ENCODE measurements around the gene PPP2R1A. TPM values are rescaled to one million over a fixed set of nuclear protein-coding genes. Genes with fewer than 3 reads are reported as not detected.

PPP2R1A gene
- total RNA-seq, 4 donors from 2014 or later, result 198 to 284 (median 234) TPM

- Histone ChIP-seq H3K27me3 (no peaks in the 10 kb centered on the region), H3K9me3 (no peaks in the 10 kb centered on the region), H3K4me1 (no peaks in the 10 kb centered on the region), H3K27ac (no peak overlapping the region), H3K36me3 (peaks cover 0 to 61% (median 0%) of the 10 kb centered on the region in 3 donors), H3K4me3 (no peak overlapping the region)
- no peak for DNase-seq
- TF ChIP-seq POLR2A (IDR thresholded peaks at IDR 0.05) (no peak), CTCF (IDR thresholded peaks at IDR 0.05) (no peak)
Observed at GRCh38 chr19:52227196-52227940, 37.5 kb downstream of the PPP2R1A start.

DNA sequence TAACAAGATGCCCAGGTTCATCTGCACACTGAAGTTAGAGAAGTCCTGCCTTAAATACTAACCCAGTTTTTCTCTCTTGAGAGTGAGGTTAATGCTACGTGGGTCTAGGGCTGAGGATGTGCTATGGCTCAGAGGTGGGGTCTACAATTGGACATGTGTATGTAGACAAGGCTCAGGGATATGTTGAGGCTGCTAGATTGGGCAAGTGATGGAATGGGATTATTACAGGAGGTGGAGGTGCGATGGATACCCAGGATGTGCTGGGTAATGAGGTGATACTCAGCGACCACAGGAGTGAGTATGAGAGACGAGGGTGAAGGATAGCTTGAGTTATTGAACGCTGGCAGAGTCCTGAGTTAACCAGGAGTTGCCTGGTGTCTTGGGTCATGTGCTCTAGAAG lies 38.1 kb downstream of the PPP2R1A start:
- TF ChIP-seq CTCF (IDR thresholded peaks at IDR 0.05), result no peak
- TF ChIP-seq POLR2A (IDR thresholded peaks at IDR 0.05), result no peak
- H3K4me1 ChIP-seq, result no peaks in the 10 kb centered on the region
- no peak overlapping the region for H3K27ac ChIP-seq
- H3K4me3 ChIP-seq, result no peak overlapping the region
- no peaks in the 10 kb centered on the region for H3K27me3 ChIP-seq
- peaks cover 0 to 55% (median 0%) of the 10 kb centered on the region in 3 donors for H3K36me3 ChIP-seq
- H3K9me3 ChIP-seq, result no peaks in the 10 kb centered on the region
- DNase-seq, result no peak

DNA sequence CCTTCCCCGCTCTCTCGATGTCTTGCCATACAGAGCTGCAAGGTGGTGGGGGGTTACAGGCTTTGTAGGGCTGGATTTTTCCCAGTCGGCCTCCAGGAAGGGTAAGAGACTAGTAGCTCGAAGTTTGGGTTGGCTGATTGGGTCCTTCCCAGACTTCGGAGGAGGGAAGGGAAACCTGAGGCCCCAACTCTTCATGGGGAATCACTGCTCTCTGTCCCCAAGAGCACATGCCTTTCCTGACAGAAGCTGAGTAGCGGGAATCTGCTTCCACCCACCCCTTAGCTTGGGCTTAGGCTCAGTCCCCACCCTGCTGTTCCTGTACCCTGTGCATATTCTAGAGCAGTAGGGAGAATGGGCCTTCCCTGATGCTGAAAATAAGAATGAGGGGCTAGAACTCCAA lies 39.7 kb downstream of the PPP2R1A start:
- no peak overlapping the region for H3K27ac ChIP-seq
- no peak for TF ChIP-seq POLR2A (IDR thresholded peaks at IDR 0.05)
- TF ChIP-seq CTCF (IDR thresholded peaks at IDR 0.05), result no peak
- no peaks in the 10 kb centered on the region for H3K27me3 ChIP-seq
- no peaks in the 10 kb centered on the region for H3K4me1 ChIP-seq
- H3K4me3 ChIP-seq, result no peak overlapping the region
- H3K9me3 ChIP-seq, result no peaks in the 10 kb centered on the region
- H3K36me3 ChIP-seq, result peaks cover 0 to 40% (median 0%) of the 10 kb centered on the region in 3 donors
- no peak for DNase-seq

DNA sequence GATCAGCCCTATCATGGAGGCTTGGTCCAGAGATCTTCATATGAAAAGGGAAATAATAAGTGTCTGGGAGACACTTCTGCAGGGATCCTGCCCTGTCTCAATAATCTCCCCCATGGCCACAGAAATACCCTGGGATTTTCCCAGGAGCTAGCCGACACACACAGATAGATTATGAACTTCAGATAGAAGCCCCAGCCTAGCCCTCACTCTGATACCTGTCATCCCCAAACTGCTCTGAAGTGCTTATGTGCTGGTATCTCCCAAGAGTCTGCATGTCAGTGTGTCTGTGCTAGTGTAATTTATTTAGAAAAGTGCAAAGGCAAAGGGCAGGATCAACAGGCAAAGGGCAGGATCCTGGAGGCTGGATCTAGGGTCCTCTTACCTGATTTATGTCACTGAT lies 40.8 kb downstream of the PPP2R1A start:
- no peak for DNase-seq
- H3K4me3 ChIP-seq, result no peak overlapping the region
- no peaks in the 10 kb centered on the region for H3K9me3 ChIP-seq

DNA sequence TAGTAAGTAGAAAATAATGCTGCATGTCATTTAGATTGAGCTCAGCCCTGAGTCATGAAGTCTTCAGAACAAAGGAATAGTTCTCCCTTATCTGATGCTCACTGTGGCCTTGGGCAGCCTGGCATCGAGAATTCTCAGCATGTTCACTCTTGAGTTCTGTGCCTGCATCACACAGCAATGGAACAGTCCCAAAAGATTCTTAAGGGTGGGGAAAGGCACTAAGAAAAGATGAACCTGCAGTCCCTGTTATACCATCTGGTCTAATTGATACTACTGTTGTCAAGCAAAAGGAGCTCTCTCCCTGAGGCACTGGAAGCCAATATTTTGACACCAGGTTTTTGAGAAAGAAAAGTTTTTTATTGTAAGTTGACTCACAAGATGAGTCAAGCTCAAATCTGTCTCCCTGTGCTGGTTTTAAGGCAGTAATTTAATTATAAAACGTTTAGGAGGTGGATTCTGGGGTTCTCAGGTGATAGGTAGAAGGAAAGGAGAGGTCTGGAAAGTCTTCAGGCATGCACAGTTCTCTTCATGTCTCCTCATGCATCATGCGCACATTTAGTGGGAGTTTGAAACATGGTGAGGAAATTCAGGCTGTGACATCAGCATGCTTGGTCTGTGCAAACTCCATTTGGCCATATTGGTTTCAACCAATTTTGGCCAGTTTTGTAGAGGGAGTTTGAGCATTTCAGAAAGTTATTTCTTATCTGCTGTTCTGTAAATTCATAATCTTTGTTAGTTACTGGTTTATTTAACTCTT lies 41.5 kb downstream of the PPP2R1A start:
- no peak overlapping the region for H3K27ac ChIP-seq
- H3K27me3 ChIP-seq, result no peaks in the 10 kb centered on the region
- DNase-seq, result no peak
- H3K9me3 ChIP-seq, result no peaks in the 10 kb centered on the region
- no peak for TF ChIP-seq CTCF (IDR thresholded peaks at IDR 0.05)
- no peak for TF ChIP-seq POLR2A (IDR thresholded peaks at IDR 0.05)
- no peaks in the 10 kb centered on the region for H3K4me1 ChIP-seq
- H3K4me3 ChIP-seq, result no peak overlapping the region
- peaks cover 0 to 23% (median 0%) of the 10 kb centered on the region in 3 donors for H3K36me3 ChIP-seq

More for the DNA sequence above, 40.8 kb downstream of the PPP2R1A start:
- Histone ChIP-seq H3K27me3 (no peaks in the 10 kb centered on the region), H3K4me1 (no peaks in the 10 kb centered on the region), H3K27ac (no peak overlapping the region), H3K36me3 (peaks cover 0 to 29% (median 0%) of the 10 kb centered on the region in 3 donors)
- no peak for TF ChIP-seq POLR2A (IDR thresholded peaks at IDR 0.05)
- TF ChIP-seq CTCF (IDR thresholded peaks at IDR 0.05), result no peak
